NCI-H446 treated with DMSO at 0.1 percent for 48 hours (cell line): ENCODE results near the gene SPEF2.

Experiments used
- DNase-seq: peaks from one replicate; lab custom pipeline; 2025; lab: John Stamatoyannopoulos, UW

The SPEF2 gene

DNA sequence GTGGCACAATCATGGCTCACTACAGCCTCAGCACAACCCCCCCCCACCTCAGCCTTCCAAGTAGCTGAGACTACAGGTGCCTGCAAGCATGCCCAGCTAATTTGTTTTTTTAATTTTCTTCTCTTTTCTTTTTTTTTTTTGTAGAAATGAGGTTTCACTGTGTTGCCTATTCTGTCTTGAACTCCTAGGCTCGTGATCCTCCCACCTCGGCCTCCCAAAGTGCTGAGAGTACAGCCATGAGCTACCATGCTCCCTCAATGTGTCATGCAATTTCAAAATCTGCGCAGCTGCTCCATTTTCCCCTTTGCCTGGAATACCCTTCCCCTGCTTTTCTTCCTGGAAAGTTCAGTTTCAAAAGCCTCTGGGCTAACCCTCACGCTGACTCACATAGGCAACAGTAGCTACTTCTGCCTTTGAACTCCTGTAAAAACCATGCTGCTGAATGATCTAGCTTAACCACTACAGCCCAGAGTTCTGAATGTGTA is 168.0 kb downstream of the SPEF2 start:
- DNase-seq, result no peak

DNA sequence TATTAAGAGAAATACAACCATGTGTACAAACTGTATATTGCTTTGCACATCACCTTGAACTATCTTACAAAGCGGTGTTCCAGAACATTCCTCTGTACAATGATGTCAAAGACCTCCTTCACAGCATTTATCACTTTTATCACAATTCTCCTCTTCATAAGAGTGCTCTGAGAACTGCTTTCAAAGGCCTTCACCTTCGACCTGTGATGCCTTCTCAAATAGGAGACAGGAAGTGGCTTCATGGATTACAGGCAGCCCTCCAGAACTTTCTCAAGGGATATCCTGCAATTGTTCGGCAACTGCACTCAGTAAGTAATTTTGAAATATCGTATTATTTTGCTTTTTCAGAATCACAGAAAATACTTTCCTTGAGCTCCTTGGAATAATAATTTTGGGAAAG is 171.1 kb downstream of the SPEF2 start:
- no peak for DNase-seq

DNA sequence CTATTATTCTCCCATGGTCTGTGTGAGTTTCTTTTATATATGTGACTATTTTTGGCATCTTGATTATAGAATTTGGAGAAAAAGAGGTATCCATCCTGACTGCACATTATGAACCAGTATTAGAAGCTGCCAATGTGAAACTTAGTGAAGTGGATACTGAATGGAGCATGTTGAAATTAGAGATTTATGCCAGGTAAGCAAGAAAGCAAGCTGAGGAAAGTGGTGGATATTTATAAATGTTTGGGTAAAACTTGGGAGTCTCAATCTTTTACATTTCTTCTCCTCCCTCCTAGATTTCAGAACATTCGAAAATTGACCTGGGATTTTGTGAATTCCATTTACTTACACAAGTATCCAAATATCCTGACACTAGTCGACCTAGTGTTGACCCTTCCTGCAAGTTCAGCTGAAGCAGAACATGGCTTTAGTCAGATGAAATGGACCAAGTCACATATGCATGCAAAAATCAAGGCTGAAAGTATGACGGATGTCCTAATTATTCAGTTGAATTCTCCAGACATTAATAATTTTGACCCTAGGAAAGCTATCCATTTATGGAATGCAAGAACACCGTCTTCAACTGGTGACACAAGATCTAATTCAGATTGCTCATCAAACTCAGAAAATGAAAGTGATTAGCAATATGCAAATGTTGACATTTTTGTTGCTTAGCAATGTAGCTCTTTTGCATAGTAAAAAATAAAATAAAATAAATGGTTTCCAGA is 172.2 kb downstream of the SPEF2 start:
- no peak for DNase-seq

DNA sequence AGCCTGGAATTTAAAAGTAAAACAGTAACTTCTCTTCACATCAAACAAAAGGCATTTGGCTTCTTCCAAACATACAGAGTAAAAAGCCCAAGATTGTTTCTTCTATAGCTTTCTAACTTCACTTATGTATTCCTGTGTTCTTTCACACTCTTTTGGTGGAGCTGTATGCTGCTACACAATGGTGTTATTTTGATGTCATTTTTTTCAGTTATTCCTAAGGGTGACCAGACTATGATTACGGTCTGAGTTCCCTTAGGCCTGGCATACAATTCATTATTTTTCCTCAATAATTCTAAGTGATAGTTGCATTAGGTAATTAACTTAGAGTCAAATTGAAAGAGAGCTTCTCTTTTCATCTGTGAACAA is 172.8 kb downstream of the SPEF2 start:
- no peak for DNase-seq

DNA sequence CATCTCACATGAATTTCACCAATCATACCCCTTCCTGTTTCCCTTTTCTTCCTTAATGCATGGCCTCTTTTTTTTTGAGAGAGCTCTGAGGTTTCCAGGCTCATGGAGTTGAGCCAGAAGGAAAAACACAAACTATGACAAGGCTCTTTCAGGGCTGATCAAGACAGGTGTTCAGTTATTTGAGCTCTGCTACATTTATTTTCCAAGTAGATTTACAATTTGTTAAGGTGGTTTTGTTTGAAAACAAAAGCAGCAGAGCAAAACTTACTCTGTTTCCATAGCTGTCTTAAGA is 176.6 kb downstream of the SPEF2 start:
- DNase-seq, result no peak

DNA sequence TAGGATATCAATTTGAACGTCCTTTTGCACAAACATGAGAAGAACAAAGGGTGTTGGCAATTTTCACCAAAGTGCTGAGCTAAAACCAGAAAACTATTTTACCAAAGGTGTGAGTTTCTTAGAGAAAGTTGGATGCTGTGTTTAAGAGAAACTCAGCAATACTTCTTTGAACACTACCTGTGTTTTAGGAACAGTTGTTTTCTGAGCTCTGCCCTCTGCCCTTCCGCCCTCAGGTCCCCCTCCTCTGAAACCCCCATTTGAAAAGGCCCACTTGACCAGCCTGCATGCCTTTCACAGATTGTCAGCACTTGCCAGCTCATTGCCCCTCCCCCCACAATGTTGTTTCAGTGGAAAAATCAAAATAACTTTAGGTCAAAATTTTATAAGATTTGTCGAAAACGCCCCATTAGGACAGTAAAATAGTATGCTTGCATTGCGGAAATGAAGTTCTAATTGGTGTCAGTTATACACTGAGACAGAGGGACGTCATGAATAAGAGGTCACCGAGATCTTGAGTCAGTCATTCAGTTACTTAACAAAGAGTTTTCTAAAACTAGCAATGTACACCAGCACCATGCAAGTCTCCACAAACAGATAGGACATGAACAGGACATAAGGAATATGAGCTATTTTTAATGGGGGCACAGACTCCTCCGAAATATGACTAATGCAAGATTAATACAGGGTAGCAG is 177.2 kb downstream of the SPEF2 start:
- no peak for DNase-seq

DNA sequence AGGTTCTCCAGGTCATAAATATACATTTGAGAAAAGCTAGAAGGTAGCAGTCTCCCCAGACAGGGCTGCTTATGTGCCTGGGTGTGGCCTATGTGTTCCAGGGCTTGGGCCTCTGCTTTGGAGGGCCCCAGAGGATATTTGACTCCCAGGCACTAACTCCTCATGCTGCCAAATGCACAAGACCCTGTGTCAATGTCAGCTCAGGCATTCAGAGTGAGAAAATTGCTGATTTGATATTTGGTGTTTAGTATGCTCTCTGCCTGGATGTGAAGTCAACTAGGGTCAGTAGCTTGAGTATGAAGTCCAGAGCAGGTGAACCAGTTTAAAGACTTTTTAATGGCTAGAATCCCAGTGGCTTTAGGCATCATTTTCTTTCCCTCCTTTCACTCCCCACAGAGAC is 181.5 kb downstream of the SPEF2 start:
- no peak for DNase-seq

DNA sequence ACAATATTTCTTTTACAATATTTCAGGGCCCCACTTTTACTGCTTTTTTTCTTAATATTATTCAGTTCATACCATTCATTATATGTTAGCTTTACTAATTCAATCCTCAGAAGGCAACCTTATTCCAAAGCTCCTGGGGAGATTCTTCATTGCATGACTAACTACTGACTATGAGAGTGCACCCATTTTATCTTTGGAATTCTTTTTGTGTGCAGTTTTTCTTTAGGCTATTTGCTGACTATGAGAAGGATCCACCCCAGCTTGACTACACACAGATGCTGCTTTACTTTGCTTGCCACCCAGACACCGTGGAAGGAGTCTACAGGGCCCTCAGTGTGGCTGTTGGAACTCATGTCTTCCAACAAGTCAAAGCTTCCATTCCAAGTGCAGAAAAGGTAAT is 182.1 kb downstream of the SPEF2 start:
- no peak for DNase-seq

DNA sequence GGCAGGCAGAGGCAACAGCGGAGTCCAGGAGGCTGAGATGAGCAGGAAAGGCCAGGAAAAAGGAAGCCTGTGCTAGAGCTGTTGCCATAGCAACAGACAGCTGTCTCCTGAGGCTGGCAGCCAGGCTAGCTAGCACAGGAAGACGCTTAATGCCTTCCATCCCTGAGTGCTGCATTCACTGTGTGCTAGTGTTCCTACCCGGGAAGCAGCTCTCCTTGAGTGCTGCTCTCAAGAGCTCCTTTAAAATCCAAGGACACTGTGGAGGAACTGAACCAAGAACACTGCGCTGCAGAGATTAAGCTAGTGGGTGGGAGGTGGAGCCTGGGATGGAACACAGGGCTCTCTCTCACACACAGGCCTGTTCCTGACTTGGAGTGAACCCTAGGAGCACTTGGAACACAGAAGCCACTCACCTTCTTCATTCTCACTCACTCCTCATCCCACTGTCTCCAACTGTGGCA is 185.6 kb downstream of the SPEF2 start:
- peak; percentile 78 for DNase-seq

DNA sequence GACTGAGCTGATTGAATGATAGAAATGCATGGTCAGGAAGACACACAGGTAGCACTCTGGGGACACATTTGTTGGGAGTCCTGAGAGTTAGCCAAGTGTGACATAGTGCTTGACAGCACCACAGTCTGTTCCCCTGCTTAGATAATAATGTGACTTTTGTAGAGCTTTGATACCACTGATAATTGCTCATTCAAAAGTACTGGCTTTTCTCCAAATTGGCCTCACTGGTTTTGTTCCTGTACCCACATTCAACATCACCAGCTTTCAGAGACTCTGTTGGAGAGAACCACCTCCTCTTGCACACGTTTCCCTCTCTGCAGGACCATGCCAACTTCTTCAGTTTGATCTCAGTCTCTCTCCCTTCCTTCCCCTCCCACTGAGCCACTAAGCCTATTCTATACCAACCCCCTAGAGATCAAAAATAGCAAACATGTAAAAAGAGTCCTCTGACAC is 186.6 kb downstream of the SPEF2 start:
- DNase-seq, result peak; percentile 46

DNA sequence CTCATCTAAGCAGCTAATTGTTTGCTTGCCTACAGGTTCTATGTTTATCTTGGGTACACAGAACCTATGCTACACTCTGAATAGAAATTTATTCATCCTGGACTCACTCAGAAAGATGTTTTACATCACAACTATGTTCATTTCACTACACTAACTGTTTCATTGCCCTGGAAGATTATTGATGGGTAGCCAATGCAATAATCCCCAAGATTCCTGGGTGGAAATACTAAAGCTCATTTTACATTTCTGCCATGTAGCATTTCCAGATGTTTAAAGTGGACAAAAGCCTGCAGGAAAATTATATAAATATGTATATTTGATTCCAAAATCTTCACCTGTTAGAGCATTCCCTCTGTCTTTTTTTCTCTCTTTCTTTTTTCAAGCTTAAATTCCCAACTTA is 187.2 kb downstream of the SPEF2 start:
- no peak for DNase-seq

DNA sequence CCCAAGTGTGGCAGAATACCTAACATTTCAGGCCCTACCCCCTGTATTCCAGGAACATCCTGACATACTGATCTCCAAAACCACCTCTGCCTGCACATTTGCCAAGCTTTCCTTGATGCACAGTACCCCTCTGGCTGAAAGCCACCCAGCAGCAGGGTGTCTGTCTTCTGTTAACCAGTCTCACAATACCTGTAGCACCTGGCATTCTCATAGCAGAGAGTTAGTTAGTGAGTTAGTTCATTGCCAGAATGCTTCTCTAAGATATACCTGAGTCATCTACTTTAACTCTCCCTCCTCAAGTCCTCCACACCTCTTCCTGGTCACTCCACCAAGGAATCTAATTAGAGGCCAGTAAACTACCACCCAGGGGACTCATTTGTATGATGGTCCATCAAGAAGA is 192.9 kb downstream of the SPEF2 start:
- DNase-seq, result no peak

DNA sequence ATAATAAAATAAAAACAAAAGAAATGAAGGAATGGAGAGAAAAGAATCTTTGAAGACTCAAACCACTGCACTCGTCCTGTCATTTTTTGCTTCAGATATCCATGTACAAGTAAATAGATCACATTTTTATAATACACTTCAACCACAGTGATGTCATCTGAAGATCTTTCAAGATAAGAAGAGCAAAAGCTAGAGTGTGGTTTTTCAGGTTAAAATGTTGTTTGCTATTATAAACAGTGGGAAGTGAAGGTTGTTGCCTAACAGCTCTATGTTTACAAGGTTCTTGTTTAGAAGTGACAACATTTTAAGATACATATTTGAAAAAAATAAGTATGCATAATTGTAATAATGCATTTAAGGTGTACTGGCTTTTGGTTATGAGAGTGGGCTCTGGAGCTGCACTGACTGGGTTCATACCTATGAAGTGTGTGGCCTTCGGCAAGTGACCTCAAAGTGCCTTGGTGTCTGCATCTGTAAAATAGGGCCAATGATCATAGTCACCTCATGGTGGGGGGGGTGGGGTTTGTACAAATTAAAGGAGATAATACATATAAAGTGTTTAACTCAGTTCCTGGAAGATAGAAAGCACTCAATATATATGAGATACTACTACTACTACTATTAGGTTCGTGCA is 193.6 kb downstream of the SPEF2 start:
- no peak for DNase-seq

DNA sequence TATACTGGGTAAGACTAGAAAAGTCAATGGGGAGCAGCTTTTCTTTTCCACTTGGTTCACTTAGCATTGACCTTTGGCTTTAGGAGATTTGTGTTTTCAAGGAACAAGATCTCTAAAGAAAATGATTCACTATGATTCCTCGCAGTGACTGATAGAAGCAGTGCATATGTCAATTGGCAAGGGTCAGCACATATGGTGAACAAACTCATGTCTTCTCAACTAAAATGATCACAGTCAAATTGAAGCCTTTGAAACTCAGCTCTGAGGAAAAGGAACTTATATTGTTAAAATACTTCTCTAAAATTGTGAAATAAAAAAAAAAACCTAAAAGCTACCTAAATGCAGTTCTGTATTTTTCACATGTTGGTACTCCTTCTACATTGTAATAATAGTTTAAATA is 195.9 kb downstream of the SPEF2 start:
- no peak for DNase-seq

DNA sequence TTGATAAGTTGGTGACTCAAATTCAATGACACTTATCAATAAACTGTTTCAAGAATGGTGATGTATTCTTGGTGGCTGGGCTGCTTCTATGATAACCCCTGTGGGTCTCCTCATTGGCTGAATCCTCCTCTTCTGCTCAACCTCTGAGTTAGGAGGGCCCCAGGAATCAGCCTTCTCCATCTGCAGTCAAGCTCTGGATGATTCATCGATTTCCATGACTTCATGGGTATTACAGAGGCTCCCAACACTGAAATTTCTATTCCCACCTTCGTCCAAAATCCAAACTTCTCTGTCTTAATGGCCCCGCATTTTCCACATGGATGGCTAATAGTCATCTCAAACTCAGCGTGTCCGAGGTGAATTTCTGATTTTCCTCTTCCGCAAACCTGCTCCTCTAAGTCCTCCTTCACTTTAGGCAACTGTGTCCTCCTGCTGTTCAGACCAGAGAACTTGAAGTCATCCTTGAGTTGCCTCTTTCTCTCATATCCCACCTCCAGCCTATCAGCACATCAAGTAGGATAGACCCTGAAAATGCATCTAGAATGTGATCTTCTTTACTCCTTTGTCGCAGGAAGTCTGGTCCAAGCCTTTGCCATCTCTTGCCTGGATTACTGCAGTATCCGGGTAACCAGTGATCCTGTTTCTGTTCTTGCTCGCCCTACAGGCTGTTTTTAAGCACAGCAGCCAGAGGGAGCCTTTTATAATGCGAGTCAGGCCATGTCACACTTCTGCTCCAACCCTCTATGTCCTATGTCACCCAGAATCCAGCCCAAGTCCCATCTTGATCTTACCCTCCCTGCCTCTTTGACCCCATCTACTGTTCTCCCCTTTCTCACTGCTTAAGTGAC is 197.7 kb downstream of the SPEF2 start:
- no peak for DNase-seq

DNA sequence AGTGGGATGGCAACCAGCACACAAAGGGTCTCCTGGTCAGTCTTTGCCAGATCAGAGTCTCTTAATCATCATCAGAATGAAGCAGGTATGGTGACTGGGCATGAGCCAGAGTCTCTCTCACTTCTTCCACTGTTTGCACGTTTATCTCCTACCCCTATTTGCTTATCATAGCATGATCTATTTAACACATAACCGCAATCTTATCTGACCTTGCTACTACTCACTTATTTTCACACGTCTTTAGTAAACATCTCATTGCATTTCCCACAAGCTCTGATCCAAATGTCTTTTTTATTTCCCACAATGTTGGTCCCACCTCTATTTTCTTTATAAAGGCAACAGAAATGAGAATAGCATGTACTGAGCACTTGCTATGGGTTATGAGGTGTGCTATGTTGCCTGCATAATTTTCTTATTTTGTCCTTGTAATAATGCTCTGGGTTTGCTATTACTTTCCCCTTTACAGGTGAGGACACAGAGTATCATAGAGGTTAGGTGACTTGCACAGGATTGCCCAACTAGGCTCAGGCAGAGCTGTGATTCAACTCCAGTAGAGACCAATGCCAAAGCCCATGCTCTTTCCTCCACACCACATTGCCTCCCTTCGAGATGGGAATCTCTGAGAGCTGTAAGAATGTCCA is 199.3 kb downstream of the SPEF2 start:
- no peak for DNase-seq

DNA sequence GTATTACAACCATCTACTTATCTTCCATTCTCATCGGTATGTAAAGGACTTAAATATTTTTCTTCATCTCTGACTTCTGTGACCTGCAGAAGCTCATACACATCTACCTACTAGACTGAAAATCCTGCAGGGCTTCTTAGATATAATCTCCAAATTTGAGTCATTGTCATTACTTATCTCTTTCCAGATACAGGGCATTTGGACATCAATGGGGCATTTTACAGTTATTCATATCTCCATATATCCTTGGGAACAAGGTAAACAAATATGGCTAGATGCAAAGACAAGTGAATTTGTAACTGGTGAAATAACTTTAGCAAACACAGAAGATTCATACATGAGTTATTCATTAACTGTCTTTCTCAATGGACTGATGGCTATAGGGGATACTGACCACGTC is 201.4 kb downstream of the SPEF2 start:
- no peak for DNase-seq

DNA sequence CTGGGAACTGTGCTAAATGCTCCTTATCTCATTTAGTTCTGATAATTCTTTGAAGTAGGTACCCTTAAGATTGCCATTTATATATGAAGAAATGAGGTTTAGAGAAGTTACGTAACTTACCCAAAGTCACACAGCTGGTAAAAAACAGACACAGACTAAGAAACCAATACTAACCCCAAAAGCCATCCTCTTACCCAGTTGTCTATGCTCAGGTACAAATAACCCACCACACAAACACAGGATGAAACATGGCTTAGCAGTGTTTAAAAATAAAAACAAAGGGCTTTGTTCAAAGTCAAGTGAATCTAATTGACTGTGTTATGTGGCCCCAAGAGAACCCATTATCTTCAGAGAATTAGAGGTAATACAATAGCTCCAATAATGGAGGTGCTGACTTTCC is 202.0 kb downstream of the SPEF2 start:
- DNase-seq, result no peak

DNA sequence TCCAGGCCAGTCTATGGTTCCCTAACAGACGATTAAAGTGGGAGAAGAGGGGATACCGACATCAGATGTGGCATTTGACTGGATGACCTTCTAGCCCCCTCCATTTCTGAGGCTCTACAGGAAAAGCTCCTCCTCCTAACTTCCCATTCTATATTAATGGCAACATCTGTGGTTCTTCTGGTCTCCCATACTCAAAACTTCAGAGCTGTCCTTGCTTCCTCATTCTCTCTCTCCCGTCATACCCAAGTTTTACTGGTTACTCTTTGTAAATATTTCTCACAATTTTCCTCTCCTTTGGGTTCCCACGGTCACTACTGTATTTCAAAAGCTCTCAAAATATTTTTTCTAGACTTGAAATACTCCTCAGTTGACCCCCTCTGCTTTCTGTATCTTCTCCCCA is 203.1 kb downstream of the SPEF2 start:
- DNase-seq, result no peak

DNA sequence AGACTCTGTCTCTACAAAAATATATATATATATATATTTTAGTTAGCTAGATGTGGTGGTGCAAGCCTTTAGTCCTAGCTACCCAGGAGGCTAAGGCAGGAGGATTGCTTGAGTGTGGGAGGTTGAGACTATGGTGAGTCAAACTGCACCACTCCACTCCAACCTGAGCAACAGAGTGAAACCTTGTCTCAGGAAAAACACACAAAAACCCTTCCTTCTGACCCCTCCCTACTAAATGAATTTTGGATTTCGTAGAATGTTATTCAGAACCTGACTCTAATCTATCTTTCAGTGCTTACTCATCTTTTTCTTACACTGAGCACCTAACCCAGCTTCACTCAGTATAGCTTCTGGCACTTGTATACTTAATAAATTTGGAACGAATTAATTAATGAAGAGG is 203.8 kb downstream of the SPEF2 start:
- no peak for DNase-seq

DNA sequence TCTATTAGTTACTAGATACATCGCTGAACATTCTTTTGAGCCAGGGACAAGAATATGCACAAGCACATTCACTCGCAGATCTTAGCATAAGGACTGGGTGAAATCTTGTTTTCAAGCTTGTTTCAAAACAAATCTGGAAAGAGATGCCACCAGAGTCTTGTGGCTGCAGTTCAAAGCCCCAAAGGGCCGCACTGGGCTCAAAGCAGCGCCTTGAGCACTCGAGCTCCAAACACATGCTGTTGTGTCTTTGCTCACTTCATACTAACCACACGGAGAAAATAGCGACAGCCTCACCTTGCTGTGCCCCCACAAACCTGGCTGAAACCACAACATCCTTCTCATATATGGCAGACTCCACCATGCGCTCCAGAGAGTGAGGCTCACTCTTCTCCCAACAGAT is 204.8 kb downstream of the SPEF2 start:
- DNase-seq, result no peak
